OCI-LY1 (cell line): ENCODE data around the gene HOXD9.

Source experiments
- CTCF ChIP-seq: fragments of 200-600 bp; sonication (generic), shearing (Covaris generic); IDR thresholded peaks from 2 replicates; pipeline ENCODE4 v1.5.1; 2017; ENCODE audit warnings: mild to moderate bottlenecking, antibody characterized with exemption, low read length, moderate library complexity, mixed read lengths
- EZH2 ChIP-seq: fragments of 200-600 bp; sonication (generic), shearing (Covaris generic); IDR thresholded peaks from 2 replicates; pipeline ENCODE4 v1.8.0; 2017; ENCODE audit warnings: borderline replicate concordance, mixed run types, mild to moderate bottlenecking, antibody characterized with exemption, low read length, moderate library complexity, mixed read lengths

GRCh38 chr2:176106581-176107539, 15.7 kb upstream of the HOXD9 start, which contains the start of gene HOXD11:
- no peak for TF ChIP-seq CTCF
- no peak for TF ChIP-seq EZH2
